Adrenal gland (tissue), 5 donors: ENCODE results near the gene KCNN4.

ENCODE experiments used
- POLR2A ChIP-seq, 2 donors: fragments of 450-650 bp; IDR thresholded peaks; one replicate each; pipeline ENCODE4 v1.6.1; 2017; ENCODE audit warnings: antibody characterized with exemption in 2 of 2, mild to moderate bottlenecking in 2 of 2, moderate library complexity in 1 of 2
- TF ChIP-seq, protein P1 (sequence below), 6 experiments: fragments of 450-650 bp in 4 of 6; fragments of 200-600 bp in 2 of 6; sonication (generic) in 1 of 6; IDR thresholded peaks; 1 replicate in 5 of 6; 2 replicates in 1 of 6; pipeline versions ENCODE4 v1.5.1 to v1.8.0; 2016 to 2021; ENCODE audit warnings: antibody characterized with exemption in 6 of 6, mild to moderate bottlenecking in 2 of 6, moderate library complexity in 1 of 6
- donor health status: DM: no; HTN: no; CAD: no.

DNA sequence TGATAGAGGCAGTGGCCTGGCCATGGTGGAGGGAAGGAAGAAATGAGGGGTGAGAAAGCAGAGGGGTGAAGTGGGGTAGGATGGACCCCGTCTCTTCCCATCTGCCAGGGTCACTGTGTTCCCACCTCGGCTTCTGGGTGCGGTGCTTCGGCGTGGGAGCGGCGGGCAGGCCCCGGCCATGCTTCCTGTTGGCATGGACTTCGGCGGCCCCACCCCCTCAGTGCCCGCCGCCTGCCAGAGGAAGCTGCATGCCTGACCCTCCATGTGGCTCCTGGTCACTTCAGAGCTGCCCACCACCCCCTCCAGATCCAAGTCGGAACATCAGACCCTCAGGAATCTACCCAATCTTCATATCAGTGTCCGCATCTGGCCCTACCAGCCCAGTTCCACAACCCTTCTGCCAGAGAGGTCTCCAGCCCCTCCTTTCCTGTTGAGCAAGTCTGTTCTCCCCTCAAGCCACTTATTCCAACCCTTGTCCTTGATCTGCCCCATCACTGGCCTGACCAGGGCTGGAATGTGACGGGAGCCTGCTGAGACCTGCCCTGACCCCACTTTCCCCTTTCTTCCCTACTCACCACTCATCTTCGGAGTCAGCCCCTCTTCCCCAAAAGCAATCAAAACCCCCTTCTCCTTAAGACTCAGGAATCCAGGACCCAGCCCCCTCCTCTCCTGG is 1.5 kb downstream of the KCNN4 start:
- TF ChIP-seq, protein P1, sequence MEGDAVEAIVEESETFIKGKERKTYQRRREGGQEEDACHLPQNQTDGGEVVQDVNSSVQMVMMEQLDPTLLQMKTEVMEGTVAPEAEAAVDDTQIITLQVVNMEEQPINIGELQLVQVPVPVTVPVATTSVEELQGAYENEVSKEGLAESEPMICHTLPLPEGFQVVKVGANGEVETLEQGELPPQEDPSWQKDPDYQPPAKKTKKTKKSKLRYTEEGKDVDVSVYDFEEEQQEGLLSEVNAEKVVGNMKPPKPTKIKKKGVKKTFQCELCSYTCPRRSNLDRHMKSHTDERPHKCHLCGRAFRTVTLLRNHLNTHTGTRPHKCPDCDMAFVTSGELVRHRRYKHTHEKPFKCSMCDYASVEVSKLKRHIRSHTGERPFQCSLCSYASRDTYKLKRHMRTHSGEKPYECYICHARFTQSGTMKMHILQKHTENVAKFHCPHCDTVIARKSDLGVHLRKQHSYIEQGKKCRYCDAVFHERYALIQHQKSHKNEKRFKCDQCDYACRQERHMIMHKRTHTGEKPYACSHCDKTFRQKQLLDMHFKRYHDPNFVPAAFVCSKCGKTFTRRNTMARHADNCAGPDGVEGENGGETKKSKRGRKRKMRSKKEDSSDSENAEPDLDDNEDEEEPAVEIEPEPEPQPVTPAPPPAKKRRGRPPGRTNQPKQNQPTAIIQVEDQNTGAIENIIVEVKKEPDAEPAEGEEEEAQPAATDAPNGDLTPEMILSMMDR (IDR thresholded peaks at IDR 0.05): no peak
- TF ChIP-seq POLR2A (IDR thresholded peaks at IDR 0.05): no peak
